ENCODE data around the gene ANO6. TPM values are rescaled to one million over a fixed set of nuclear protein-coding genes. Genes with fewer than 3 reads are reported as not detected.

The ANO6 gene
- total RNA-seq, 4 donors from 2014 or later: 117 to 224 (median 170) TPM

GRCh38 chr12:45398552-45398951, 182.7 kb downstream of the ANO6 start:
- no peak for ATAC-seq
- H3K36me3 ChIP-seq: peaks cover 4 to 21% of the 10 kb centered on the region in 2 donors
- 87 to 100% methylated on average over 4 of the region's 4 CpGs for WGBS, 2 donors (ENCODE audit: low coverage in 1 of 2)

DNA sequence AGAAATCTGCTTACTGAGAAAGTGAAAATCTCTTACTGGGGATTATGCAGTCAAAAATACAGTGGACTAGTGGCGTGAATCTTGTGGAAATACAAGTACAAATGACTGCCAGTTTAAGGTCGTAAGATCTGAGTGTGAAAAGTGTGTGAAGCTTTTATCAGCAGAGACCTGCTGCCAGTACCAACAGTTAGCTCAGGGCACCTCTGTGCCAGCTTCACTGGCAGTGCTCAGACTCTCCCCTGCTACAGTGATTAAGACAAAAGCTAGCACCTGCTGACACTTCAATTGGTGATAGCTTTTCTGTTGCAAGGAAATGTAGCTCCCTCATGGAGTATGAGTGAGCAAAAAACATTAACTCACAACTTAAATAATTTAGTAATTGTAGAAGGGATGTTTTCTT, 185.1 kb downstream of the ANO6 start:
- ATAC-seq: no peak
- no peak overlapping the region for H3K27ac ChIP-seq

More at GRCh38 chr12:45398552-45398951, 182.7 kb downstream of the ANO6 start:
- no peak overlapping the region for H3K27ac ChIP-seq
- H3K4me3 ChIP-seq: no peak overlapping the region
- H3K27me3 ChIP-seq: no peaks in the 10 kb centered on the region
- H3K9me3 ChIP-seq: no peaks in the 10 kb centered on the region
- TF ChIP-seq EP300 (IDR thresholded peaks at IDR 0.05) (no peak), POLR2AphosphoS5 (IDR thresholded peaks at IDR 0.05) (no peak), POLR2A (IDR thresholded peaks at IDR 0.05) (no peak)
- TF ChIP-seq, protein P1, sequence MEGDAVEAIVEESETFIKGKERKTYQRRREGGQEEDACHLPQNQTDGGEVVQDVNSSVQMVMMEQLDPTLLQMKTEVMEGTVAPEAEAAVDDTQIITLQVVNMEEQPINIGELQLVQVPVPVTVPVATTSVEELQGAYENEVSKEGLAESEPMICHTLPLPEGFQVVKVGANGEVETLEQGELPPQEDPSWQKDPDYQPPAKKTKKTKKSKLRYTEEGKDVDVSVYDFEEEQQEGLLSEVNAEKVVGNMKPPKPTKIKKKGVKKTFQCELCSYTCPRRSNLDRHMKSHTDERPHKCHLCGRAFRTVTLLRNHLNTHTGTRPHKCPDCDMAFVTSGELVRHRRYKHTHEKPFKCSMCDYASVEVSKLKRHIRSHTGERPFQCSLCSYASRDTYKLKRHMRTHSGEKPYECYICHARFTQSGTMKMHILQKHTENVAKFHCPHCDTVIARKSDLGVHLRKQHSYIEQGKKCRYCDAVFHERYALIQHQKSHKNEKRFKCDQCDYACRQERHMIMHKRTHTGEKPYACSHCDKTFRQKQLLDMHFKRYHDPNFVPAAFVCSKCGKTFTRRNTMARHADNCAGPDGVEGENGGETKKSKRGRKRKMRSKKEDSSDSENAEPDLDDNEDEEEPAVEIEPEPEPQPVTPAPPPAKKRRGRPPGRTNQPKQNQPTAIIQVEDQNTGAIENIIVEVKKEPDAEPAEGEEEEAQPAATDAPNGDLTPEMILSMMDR (IDR thresholded peaks at IDR 0.05): no peak
- H3K4me1 ChIP-seq: peaks cover 0 to 18% (median 0%) of the 10 kb centered on the region in 3 donors

DNA sequence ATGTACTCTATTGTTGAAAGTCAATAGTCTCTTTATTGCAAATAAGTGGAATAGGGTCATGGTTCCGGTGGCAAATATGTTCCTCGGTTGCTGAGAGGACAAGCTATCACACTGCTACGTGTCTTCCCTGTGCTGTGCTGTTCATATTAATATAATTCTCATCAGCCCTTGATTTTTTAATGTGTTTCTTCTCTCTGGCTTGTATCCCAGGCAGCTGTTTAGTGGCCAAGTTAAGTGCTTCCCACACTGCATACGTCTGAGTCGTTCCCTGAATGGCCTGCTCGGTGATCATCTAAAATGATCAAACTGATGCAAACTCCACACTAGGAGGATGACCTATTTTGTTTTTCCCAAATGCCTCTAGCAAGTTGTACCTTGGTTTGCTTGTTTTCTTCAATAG, 186.4 kb downstream of the ANO6 start:
- no peaks in the 10 kb centered on the region for H3K27me3 ChIP-seq
- H3K4me3 ChIP-seq: no peak overlapping the region
- no peak for ATAC-seq
- peak overlapping the region in 2 of 4 donors; percentile 7 to 8 for H3K27ac ChIP-seq
- WGBS, 2 donors (ENCODE audit: low coverage in 1 of 2): 15 to 32% methylated on average over 6 of the region's 6 CpGs
- peaks cover 0 to 35% (median 0%) of the 10 kb centered on the region in 3 donors for H3K4me1 ChIP-seq
- peaks cover 5 to 48% of the 10 kb centered on the region in 2 donors for H3K36me3 ChIP-seq
- TF ChIP-seq POLR2AphosphoS5 (IDR thresholded peaks at IDR 0.05): no peak
- TF ChIP-seq, protein P1 (IDR thresholded peaks at IDR 0.05): no peak
- no peak for TF ChIP-seq POLR2A (IDR thresholded peaks at IDR 0.05)
- no peak for TF ChIP-seq EP300 (IDR thresholded peaks at IDR 0.05)
- no peaks in the 10 kb centered on the region for H3K9me3 ChIP-seq

More for the DNA sequence above, 185.1 kb downstream of the ANO6 start:
- Histone ChIP-seq H3K27me3 (no peaks in the 10 kb centered on the region), H3K9me3 (no peaks in the 10 kb centered on the region), H3K4me3 (no peak overlapping the region), H3K4me1 (peaks cover 0 to 28% (median 0%) of the 10 kb centered on the region in 3 donors), H3K36me3 (peaks cover 5 to 42% of the 10 kb centered on the region in 2 donors)
- no peak for TF ChIP-seq POLR2A (IDR thresholded peaks at IDR 0.05)
- TF ChIP-seq, protein P1 (IDR thresholded peaks at IDR 0.05): no peak
- no peak for TF ChIP-seq POLR2AphosphoS5 (IDR thresholded peaks at IDR 0.05)
- no peak for TF ChIP-seq EP300 (IDR thresholded peaks at IDR 0.05)
- WGBS, 2 donors (ENCODE audit: low coverage in 1 of 2): 42 to 80% methylated on average over 1 to 2 of the region's 2 CpGs

- TF ChIP-seq POLR2AphosphoS5 (IDR thresholded peaks at IDR 0.05) (peak; percentile 81), EP300 (IDR thresholded peaks at IDR 0.05) (no peak)
- peaks cover 0 to 25% (median 0%) of the 10 kb centered on the region in 3 donors for H3K4me1 ChIP-seq
- peaks cover 9 to 90% of the 10 kb centered on the region in 2 donors for H3K36me3 ChIP-seq
- 63 to 65% methylated on average over 6 to 8 of the region's 10 CpGs for WGBS, 2 donors (ENCODE audit: low coverage in 1 of 2)
- no peak overlapping the region for H3K4me3 ChIP-seq
- H3K9me3 ChIP-seq: no peaks in the 10 kb centered on the region
- peak; percentile 82 for ATAC-seq
- no peaks in the 10 kb centered on the region for H3K27me3 ChIP-seq
- H3K27ac ChIP-seq: peak overlapping the region in 3 of 4 donors; percentile 4 to 35 (median 31)
Observed at GRCh38 chr12:45406988-45407850, 191.3 kb downstream of the ANO6 start.

DNA sequence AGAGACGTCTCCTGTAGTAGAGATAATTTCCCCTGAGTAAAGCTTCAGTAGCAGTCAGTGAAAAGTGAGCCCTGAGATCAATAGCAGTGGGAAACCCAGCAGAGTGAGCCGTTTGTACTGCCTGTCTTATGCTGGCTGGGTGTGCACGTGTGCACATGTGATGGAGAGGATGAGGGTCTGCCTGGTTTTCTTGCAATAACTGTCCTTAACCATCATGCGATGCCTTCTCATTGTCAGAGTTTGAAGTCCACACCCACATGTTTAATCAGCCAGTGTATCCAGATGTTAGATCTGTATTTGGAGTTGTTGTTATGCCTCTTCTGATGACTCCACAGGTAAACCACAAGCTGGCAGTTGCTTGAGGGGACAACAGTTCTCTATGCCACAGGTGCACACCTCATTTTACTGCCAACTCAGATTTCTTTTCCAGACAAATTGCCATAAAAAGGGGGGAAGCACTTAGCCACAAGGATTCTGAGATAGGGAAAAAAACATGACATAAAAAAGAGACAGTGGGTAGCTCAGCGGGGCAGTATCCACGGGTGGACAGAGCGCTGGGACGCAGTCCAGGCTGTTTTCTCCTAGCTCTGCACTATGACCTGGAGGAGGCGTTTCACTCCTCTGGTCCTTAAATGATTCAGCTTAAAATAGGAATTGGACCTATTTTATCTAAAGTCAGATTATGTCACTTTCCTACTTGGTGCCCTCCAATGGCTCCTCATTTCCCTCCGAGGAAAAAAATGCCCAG, 192.3 kb downstream of the ANO6 start:
- H3K4me3 ChIP-seq: no peak overlapping the region
- no peak for ATAC-seq
- peaks cover 0 to 19% (median 0%) of the 10 kb centered on the region in 3 donors for H3K4me1 ChIP-seq
- TF ChIP-seq EP300 (IDR thresholded peaks at IDR 0.05): no peak
- peaks cover 9 to 90% of the 10 kb centered on the region in 2 donors for H3K36me3 ChIP-seq
- peak overlapping the region in 3 of 4 donors; percentile 4 to 35 (median 12) for H3K27ac ChIP-seq
- H3K9me3 ChIP-seq: no peaks in the 10 kb centered on the region
- H3K27me3 ChIP-seq: no peaks in the 10 kb centered on the region
- 76 to 77% methylated on average over 8 to 10 of the region's 10 CpGs for WGBS, 2 donors (ENCODE audit: low coverage in 1 of 2)
